SK-N-SH (cell line): ENCODE results near the gene RHOBTB1. TPM values are rescaled to one million over a fixed set of nuclear protein-coding genes. Genes with fewer than 3 reads are reported as not detected.

Experiments used
- CTCF ChIA-PET: fragments of 300-600, 350-600 bp; formaldehyde crosslinking; extraction: SDS; loops from one replicate; lab custom pipeline; 2021; lab: Yijun Ruan, JAX
- POLR2A ChIA-PET: fragments of 350-600 bp; sonication (Branson Sonifier 250); formaldehyde crosslinking; extraction: SDS; loops from one replicate; lab custom pipeline; 2020; ENCODE audit warnings: antibody characterized with exemption, inconsistent platforms; lab: Yijun Ruan, JAX
- DNase-seq: peaks from one replicate; pipeline ENCODE4 v3.0.0; 2012
- H2AFZ ChIP-seq: fragments of 200-600 bp; sonication (generic); 2 replicates; pipeline ENCODE4 v1.8.1; 2016; ENCODE audit warnings: antibody characterized with exemption, mild to moderate bottlenecking, low read depth
- H3F3A ChIP-seq: fragments of 200-600 bp; sonication (generic); replicated peaks from 2 replicates; pipeline ENCODE3; 2016; ENCODE audit warnings: antibody characterized with exemption, mild to moderate bottlenecking; ENCODE audit not compliant: insufficient read depth
- H3K27ac ChIP-seq, 2 experiments: fragments of 200-500 bp in 1 of 2; fragments of 200-600 bp in 1 of 2; sonication (Bioruptor generic) in 1 of 2; sonication (generic), shearing (Covaris generic) in 1 of 2; 2 replicates each; pipeline versions ENCODE4 v1.5.1 to v1.6.1; 2014 to 2016; ENCODE audit warnings: low read depth in 2 of 2, inconsistent platforms in 1 of 2, low read length in 1 of 2, mild to moderate bottlenecking in 1 of 2, mixed read lengths in 1 of 2
- H3K27me3 ChIP-seq: fragments of 200-600 bp; sonication (generic), shearing (Covaris generic); 2 replicates; pipeline ENCODE4 v1.6.1; 2016; ENCODE audit warnings: mixed run types; ENCODE audit not compliant: insufficient read depth
- H3K36me3 ChIP-seq, 2 experiments: fragments of 200-500 bp in 1 of 2; fragments of 200-600 bp in 1 of 2; sonication (Bioruptor generic) in 1 of 2; sonication (generic) in 1 of 2; replicated peaks in 1 of 2; 2 replicates each; pipeline versions ENCODE3 to v1.5.1; 2014 to 2016; ENCODE audit warnings: low read length in 1 of 2, mild to moderate bottlenecking in 1 of 2; ENCODE audit not compliant: insufficient read depth in 2 of 2, control insufficient read depth in 1 of 2
- H3K4me1 ChIP-seq, 2 experiments: fragments of 200-500 bp in 1 of 2; fragments of 200-600 bp in 1 of 2; sonication (Bioruptor generic) in 1 of 2; sonication (generic), shearing (Covaris generic) in 1 of 2; 2 replicates each; pipeline versions ENCODE4 v1.5.1 to v1.6.1; 2014 to 2016; ENCODE audit warnings: low read depth in 1 of 2, low read length in 1 of 2, mixed run types in 1 of 2; ENCODE audit not compliant: insufficient read depth in 2 of 2, control insufficient read depth in 1 of 2
- H3K4me2 ChIP-seq: fragments of 200-600 bp; sonication (generic), shearing (Covaris generic); 2 replicates; pipeline ENCODE4 v1.6.1; 2017; ENCODE audit warnings: mixed run types
- H3K4me3 ChIP-seq, 2 experiments: fragments of 200-500 bp in 1 of 2; fragments of 200-600 bp in 1 of 2; sonication (Bioruptor generic) in 1 of 2; sonication (generic), shearing (Covaris generic) in 1 of 2; 2 replicates each; pipeline versions ENCODE4 v1.5.1 to v1.8.1; 2014 to 2016; ENCODE audit warnings: low read depth in 2 of 2, inconsistent platforms in 1 of 2, low read length in 1 of 2, mild to moderate bottlenecking in 1 of 2, mixed read lengths in 1 of 2, moderate library complexity in 1 of 2
- H3K79me2 ChIP-seq: fragments of 200-600 bp; sonication (generic); 2 replicates; pipeline ENCODE4 v1.8.1; 2017; ENCODE audit warnings: mild to moderate bottlenecking; ENCODE audit not compliant: insufficient read depth
- H3K9ac ChIP-seq: fragments of 200-600 bp; sonication (generic); 2 replicates; pipeline ENCODE4 v1.6.1; 2017; ENCODE audit warnings: mixed run types
- H3K9me2 ChIP-seq: fragments of 200-600 bp; sonication (generic); 2 replicates; pipeline ENCODE4 v1.6.1; 2017; ENCODE audit warnings: mixed run types
- H3K9me3 ChIP-seq: fragments of 200-600 bp; sonication (generic); 2 replicates; pipeline ENCODE4 v1.6.1; 2017; ENCODE audit warnings: mixed run types, mild to moderate bottlenecking, moderate library complexity
- H4K20me1 ChIP-seq: fragments of 200-600 bp; sonication (generic); 2 replicates; pipeline ENCODE4 v1.6.1; 2017; ENCODE audit warnings: mild to moderate bottlenecking, mixed run types; ENCODE audit not compliant: insufficient read depth
- CHD2 ChIP-seq: fragments of 150-350 bp; IDR thresholded peaks from 2 replicates; pipeline ENCODE4 v1.6.1; 2018; ENCODE audit warnings: low read length; ENCODE audit not compliant: partially characterized antibody
- CTCF ChIP-seq: fragments of 200-600 bp; sonication (generic); IDR thresholded peaks from 2 replicates; pipeline ENCODE4 v1.6.1; 2017; ENCODE audit warnings: antibody characterized with exemption, mild to moderate bottlenecking, moderate library complexity
- ELF1 ChIP-seq: IDR thresholded peaks from 2 replicates; pipeline ENCODE4 v1.4.0; 2012
- EP300 ChIP-seq, 2 experiments: IDR thresholded peaks; 2 replicates each; pipeline versions ENCODE4 v1.4.0 to v1.6.1; 2012; ENCODE audit warnings: borderline replicate concordance in 1 of 2, low read depth in 1 of 2, low read length in 1 of 2
- EZH2phosphoT487 ChIP-seq: fragments of 200-600 bp; sonication (generic); IDR thresholded peaks from 2 replicates; pipeline ENCODE4 v1.6.1; 2017; ENCODE audit warnings: low read depth, mixed run types, mild to moderate bottlenecking, antibody characterized with exemption, moderate library complexity, borderline replicate concordance
- FOSL2 ChIP-seq: IDR thresholded peaks from 2 replicates; pipeline ENCODE4 v1.4.0; 2012; ENCODE audit warnings: low read depth, mild to moderate bottlenecking, moderate library complexity, borderline replicate concordance
- FOXM1 ChIP-seq: IDR thresholded peaks from 2 replicates; pipeline ENCODE4 v1.4.0; 2012; ENCODE audit warnings: low read depth, mild to moderate bottlenecking
- GABPA ChIP-seq: IDR thresholded peaks from 2 replicates; pipeline ENCODE4 v1.4.0; 2012; ENCODE audit warnings: low read depth, mild to moderate bottlenecking
- IRF3 ChIP-seq: fragments of 150-350 bp; IDR thresholded peaks from 2 replicates; pipeline ENCODE4 v1.6.1; 2016; ENCODE audit warnings: mild to moderate bottlenecking, low read depth, low read length
- JUND ChIP-seq: IDR thresholded peaks from 2 replicates; pipeline ENCODE4 v1.4.0; 2012
- NFIC ChIP-seq: IDR thresholded peaks from 2 replicates; pipeline ENCODE4 v1.4.0; 2012; ENCODE audit warnings: borderline replicate concordance
- RAD21 ChIP-seq: IDR thresholded peaks from 2 replicates; pipeline ENCODE4 v1.6.1; 2012; ENCODE audit warnings: mild to moderate bottlenecking, low read length
- RCOR1 ChIP-seq: fragments of 150-350 bp; IDR thresholded peaks from 2 replicates; pipeline ENCODE4 v1.6.1; 2017; ENCODE audit warnings: antibody characterized with exemption, low read length
- RXRA ChIP-seq: IDR thresholded peaks from 2 replicates; pipeline ENCODE4 v1.4.0; 2012; ENCODE audit warnings: low read depth, mild to moderate bottlenecking, borderline replicate concordance
- SIN3A ChIP-seq: IDR thresholded peaks from 2 replicates; pipeline ENCODE4 v1.6.1; 2012; ENCODE audit warnings: low read depth, mild to moderate bottlenecking, low read length, moderate library complexity, borderline replicate concordance
- TAF1 ChIP-seq: IDR thresholded peaks from 2 replicates; pipeline ENCODE4 v1.6.1; 2012; ENCODE audit warnings: low read depth, mild to moderate bottlenecking, low read length, moderate library complexity, borderline replicate concordance
- TCF12 ChIP-seq: IDR thresholded peaks from 2 replicates; pipeline ENCODE4 v1.4.0; 2012
- TEAD4 ChIP-seq: IDR thresholded peaks from 2 replicates; pipeline ENCODE4 v1.4.0; 2012; ENCODE audit warnings: mild to moderate bottlenecking, borderline replicate concordance; ENCODE audit not compliant: insufficient read depth
- USF2 ChIP-seq: fragments of 150-350 bp; IDR thresholded peaks from 2 replicates; pipeline ENCODE4 v1.6.1; 2017; ENCODE audit warnings: antibody characterized with exemption, low read length, low read depth, borderline replicate concordance
- ZBTB33 ChIP-seq: IDR thresholded peaks from 2 replicates; pipeline ENCODE4 v1.4.0; 2012; ENCODE audit warnings: low read depth, borderline replicate concordance
- WGBS: methylation state at CpG from one replicate; pipeline ENCODE4 v1.1.6; 2017; ENCODE audit warnings: low lambda C conversion rate; 5-methylcytosine and 5-hydroxymethylcytosine counted together
- polyA plus RNA-seq, 3 experiments: library from polyadenylated mRNA; depleted of rRNA; stranded (reverse); fragments of >200 nt; gene quantifications; 2 replicates each; pipeline ENCODE4 v1.2.3, GENCODE V29; 2012

RHOBTB1 gene
- polyA plus RNA-seq, 1 of the 3 experiments (the other 2 are of a cell fraction) = 10.5 TPM

GRCh38 chr10:60911216-60911615 is 32.8 kb downstream of the RHOBTB1 start:
- Histone ChIP-seq H2AFZ (no peak overlapping the region), H3K9ac (no peak overlapping the region), H3F3A (peaks cover 12% of the 10 kb centered on the region), H3K27ac (no peak overlapping the region), H3K36me3 (peaks cover 18 to 31% of the 10 kb centered on the region in 2 experiments), H3K4me2 (no peak overlapping the region)
- TF ChIP-seq NFIC = no peak
- TF ChIP-seq RCOR1 = no peak
- TF ChIP-seq ZBTB33 = no peak
- TF ChIP-seq CHD2 = no peak
- no peak for TF ChIP-seq RXRA
- no peak for TF ChIP-seq GABPA
- no peak for TF ChIP-seq FOXM1
- no peak for TF ChIP-seq ELF1
- no peak for TF ChIP-seq SIN3A
- no peak for TF ChIP-seq RAD21
- no peak for TF ChIP-seq EP300 (IDR thresholded peaks at IDR 0.05; ENCODE audit: borderline replicate concordance in 1 of 2, low read depth in 1 of 2, low read length in 1 of 2)
- no peak for TF ChIP-seq FOSL2
- no peak for TF ChIP-seq EZH2phosphoT487
- TF ChIP-seq IRF3 = no peak
- TF ChIP-seq TCF12 = no peak
- TF ChIP-seq USF2 = no peak
- TF ChIP-seq CTCF = no peak
- TF ChIP-seq TAF1 = no peak
- TF ChIP-seq TEAD4 = no peak
- no peak for TF ChIP-seq JUND
- TF ChIP-seq, all 33 proteins: peak for 0
- 99% methylated on average over 16 of the region's 16 CpGs for WGBS
- Histone ChIP-seq H4K20me1 (no peaks in the 10 kb centered on the region), H3K4me1 (peaks cover 8 to 11% of the 10 kb centered on the region in 2 experiments; a peak in 3 of 4 replicates), H3K27me3 (no peaks in the 10 kb centered on the region), H3K79me2 (no peaks in the 10 kb centered on the region), H3K9me3 (no peaks in the 10 kb centered on the region), H3K9me2 (no peaks in the 10 kb centered on the region), H3K4me3 (no peak overlapping the region)
- ChIA-PET CTCF (interaction anchor here (1.0 kb wide), 1 partner anchor 72 kb away, joined by 3 read pairs; no protein-coding TSS in a partner anchor), POLR2A (no interaction called here)
- DNase-seq = no peak
